K562 (cell line): ENCODE measurements around the gene PRR36. TPM values are rescaled to one million over a fixed set of nuclear protein-coding genes. Genes with fewer than 3 reads are reported as not detected.

Experiments used
- ATAC-seq: fragments of 200-7000 bp; cut with Tn5 transposase; 3 replicates; pipeline ENCODE4 v1.9.1; 2020; ENCODE audit warnings: moderate library complexity
- BruUV-seq: library from RNA; stranded (reverse); fragments of 400-500 nt; replicated peaks from 2 replicates; lab custom pipeline; 2021; lab: Mats Ljungman, UMichigan
- CTCF ChIA-PET: fragments of 300-600 bp; formaldehyde crosslinking; extraction: SDS; loops from one replicate; lab custom pipeline; 2021; ENCODE audit warnings: low intra/inter-chr PET ratio; lab: Yijun Ruan, JAX
- POLR2A ChIA-PET: fragments of 300-600, 350-650 bp; sonication (Branson Sonifier 250); formaldehyde crosslinking; extraction: SDS; loops from one replicate; lab custom pipeline; 2021; ENCODE audit warnings: antibody characterized with exemption, inconsistent platforms; lab: Yijun Ruan, JAX
- DNase-seq, 4 experiments: peaks; one replicate each; pipeline versions ENCODE4 v3.0.0 to v3.0.0-alpha.2; 2011 to 2018; ENCODE audit warnings: low spot score in 3 of 4, mixed read lengths in 3 of 4; ENCODE audit errors: extremely low read depth in 1 of 4
- FAIRE-seq: peaks from 2 replicates; lab custom pipeline; 2011; peaks lifted over from hg19 to GRCh38; lab: Jason Lieb, UNC
- H2AFZ ChIP-seq: 2 replicates; pipeline ENCODE4 v1.6.0; 2011; ENCODE audit warnings: low read depth, low read length, control low read depth, inconsistent platforms
- H3K27ac ChIP-seq: fragments of 200-600 bp; 3 replicates; pipeline ENCODE4 v1.8.0; 2011; ENCODE audit warnings: low read depth, mild to moderate bottlenecking, control low read depth, inconsistent platforms, low read length, moderate library complexity, mixed read lengths; ENCODE audit errors: extremely low read depth
- H3K27me3 ChIP-seq, 2 experiments: fragments of 300-600 bp in 1 of 2; 2 replicates in 1 of 2; 3 replicates in 1 of 2; pipeline versions ENCODE4 v1.6.0 to v1.8.0; 2011; ENCODE audit warnings: inconsistent platforms in 2 of 2, low read length in 2 of 2, mild to moderate bottlenecking in 1 of 2, mixed read lengths in 1 of 2, moderate library complexity in 1 of 2; ENCODE audit not compliant: control insufficient read depth in 2 of 2, insufficient read depth in 2 of 2
- H3K36me3 ChIP-seq: fragments of 300-600 bp; 3 replicates; pipeline ENCODE4 v1.8.0; 2011; ENCODE audit warnings: mild to moderate bottlenecking, low read length, inconsistent platforms; ENCODE audit not compliant: control insufficient read depth, insufficient read depth
- H3K4me1 ChIP-seq, 2 experiments: fragments of 200-600 bp in 1 of 2; replicated peaks in 1 of 2; 2 replicates in 1 of 2; 3 replicates in 1 of 2; pipeline versions ENCODE4 v1.5.1 to v1.8.0; 2011; ENCODE audit warnings: inconsistent platforms in 2 of 2, low read length in 2 of 2, mild to moderate bottlenecking in 1 of 2, mixed read lengths in 1 of 2, moderate library complexity in 1 of 2; ENCODE audit not compliant: control insufficient read depth in 2 of 2, insufficient read depth in 2 of 2
- H3K4me2 ChIP-seq: 2 replicates; pipeline ENCODE4 v1.6.1; 2011; ENCODE audit warnings: low read length, control low read depth, inconsistent platforms, mixed read lengths; ENCODE audit not compliant: insufficient read depth
- H3K4me3 ChIP-seq: fragments of 200-600 bp; sonication (generic), shearing (Covaris generic); 2 replicates; pipeline ENCODE4 v1.5.1; 2016; ENCODE audit warnings: control low read depth, inconsistent platforms
- H3K79me2 ChIP-seq: fragments of 200-600 bp; 3 replicates; pipeline ENCODE4 v1.8.0; 2011; ENCODE audit warnings: low read length, inconsistent platforms; ENCODE audit not compliant: control insufficient read depth, insufficient read depth
- H3K9ac ChIP-seq, 2 experiments: 2 replicates each; pipeline versions ENCODE4 v1.6.0 to v1.6.1; 2011; ENCODE audit warnings: low read depth in 2 of 2, low read length in 2 of 2, control low read depth in 1 of 2, inconsistent platforms in 1 of 2, mild to moderate bottlenecking in 1 of 2, mixed read lengths in 1 of 2; ENCODE audit not compliant: insufficient read depth in 1 of 2
- H3K9me1 ChIP-seq: one replicate; pipeline ENCODE4 v1.6.0; 2011; ENCODE audit warnings: inconsistent platforms, mild to moderate bottlenecking, low read length, moderate library complexity; ENCODE audit not compliant: control insufficient read depth, insufficient read depth
- H3K9me3 ChIP-seq: replicated peaks from 2 replicates; pipeline ENCODE4 v1.5.1; 2011; ENCODE audit warnings: low read depth, low read length, inconsistent platforms; ENCODE audit not compliant: control insufficient read depth, insufficient read depth
- H4K20me1 ChIP-seq: replicated peaks from 2 replicates; pipeline ENCODE4 v1.6.1; 2011; ENCODE audit warnings: low read length, inconsistent platforms, mixed read lengths; ENCODE audit not compliant: control insufficient read depth, insufficient read depth
- CREB1 ChIP-seq, 2 experiments: sonication (generic) in 1 of 2; formaldehyde crosslinking in 1 of 2; IDR thresholded peaks; 2 replicates each; pipeline versions ENCODE4 v1.6.1 to v1.8.0; 2012 to 2022; ENCODE audit warnings: inconsistent platforms in 1 of 2, mild to moderate bottlenecking in 1 of 2, missing genetic modification reagents in 1 of 2, moderate library complexity in 1 of 2
- HINFP ChIP-seq: fragments of 450-650 bp; conservative IDR thresholded peaks from 2 replicates; pipeline ENCODE4 v1.6.1; 2016; ENCODE audit warnings: missing genetic modification characterization, low read depth, mild to moderate bottlenecking, control low read depth, missing compliant biosample characterization
- KLF1 ChIP-seq: fragments of 450-650 bp; IDR thresholded peaks from 2 replicates; pipeline ENCODE4 v1.6.1; 2016; ENCODE audit warnings: missing genetic modification characterization, missing compliant biosample characterization
- NR2F6 ChIP-seq: fragments of 450-650 bp; formaldehyde crosslinking; IDR thresholded peaks from 2 replicates; pipeline ENCODE4 v1.4.0; 2020; ENCODE audit warnings: mild to moderate bottlenecking
- POLR2G ChIP-seq: fragments of 200-400 bp; formaldehyde crosslinking; IDR thresholded peaks from 2 replicates; pipeline ENCODE4 v1.6.1; 2017; ENCODE audit warnings: low read depth, mild to moderate bottlenecking, antibody characterized with exemption, low read length, moderate library complexity
- SRSF1 ChIP-seq: fragments of 200-400 bp; formaldehyde crosslinking; IDR thresholded peaks from 2 replicates; pipeline ENCODE4 v1.6.1; 2017; ENCODE audit warnings: mild to moderate bottlenecking, low read depth, low read length, moderate library complexity
- ZC3H11A ChIP-seq: IDR thresholded peaks from 2 replicates; pipeline ENCODE4 v1.6.1; 2012; ENCODE audit warnings: low read depth, low read length, improper control_type of control experiment
- ZNF512 ChIP-seq: IDR thresholded peaks from 2 replicates; pipeline ENCODE4 v1.6.1; 2016; ENCODE audit warnings: missing genetic modification characterization, missing compliant biosample characterization
- ZNF57 ChIP-seq: fragments of 450-650 bp; formaldehyde crosslinking; IDR thresholded peaks from 2 replicates; pipeline ENCODE4 v1.4.0; 2020; ENCODE audit warnings: mild to moderate bottlenecking, moderate library complexity
- ZNF583 ChIP-seq: fragments of 250-450 bp; sonication (Bioruptor Pico); IDR thresholded peaks from 2 replicates; pipeline ENCODE4 v1.4.0; 2020
- ZNF589 ChIP-seq: fragments of 200-800 bp; sonication (Bioruptor generic); IDR thresholded peaks from 2 replicates; pipeline ENCODE4 v1.6.1; 2016; ENCODE audit warnings: low read depth, missing genetic modification characterization, missing compliant biosample characterization
- ZNF766 ChIP-seq: fragments of 200-800 bp; sonication (Bioruptor generic); conservative IDR thresholded peaks from 2 replicates; pipeline ENCODE4 v1.6.1; 2016; ENCODE audit warnings: missing genetic modification characterization, missing compliant biosample characterization
- ZNF780A ChIP-seq: fragments of 250-450 bp; sonication (Bioruptor Pico); IDR thresholded peaks from 2 replicates; pipeline ENCODE4 v1.5.0; 2021; ENCODE audit warnings: mild to moderate bottlenecking
- WGBS: fragments of 100-300 bp; shearing (Covaris generic); methylation state at CpG from one replicate; pipeline ENCODE4 v1.1.6; 2016; ENCODE audit warnings: low coverage, mixed read lengths; ENCODE audit not compliant: insufficient coverage; ENCODE audit errors: missing lambda C conversion rate; 5-methylcytosine and 5-hydroxymethylcytosine counted together
- in situ Hi-C: fragments of 300-500 bp; cut with MboI; formaldehyde crosslinking; loops from 4 replicates; pipeline ENCODE4 v1.15.0; 2018; ENCODE audit warnings: inconsistent platforms, mixed read lengths
- intact Hi-C: fragments of 100-400 bp; cut with micrococcal nuclease; formaldehyde crosslinking; loops from 2 replicates; pipeline ENCODE4 v1.14.2; 2022
- polyA plus RNA-seq, 8 experiments: library from polyadenylated mRNA; depleted of rRNA in 4 of 8; stranded (reverse) in 5 of 8; unstranded in 3 of 8; fragments of >200 nt; fragmentation: Nextera tagmentation in 2 of 8; fragmentation: Illumina TruSeq in 1 of 8; extraction: Ambion mirVana in 2 of 8; extraction: Trizol in 1 of 8; gene quantifications; 2 replicates each; pipeline versions ENCODE4 v1.2.1 to v1.2.3, GENCODE V29; 2011 to 2014; ENCODE audit warnings: inconsistent platforms in 1 of 8, missing spikeins in 1 of 8
- total RNA-seq, 7 experiments: library from RNA; depleted of rRNA in 6 of 7; stranded (reverse); fragments of >200 nt in 6 of 7; fragmentation: Illumina TruSeq in 2 of 7; extraction: Trizol in 2 of 7; gene quantifications; 2 replicates each; pipeline versions ENCODE4 v1.2.1 to v1.2.3, GENCODE V29; 2011 to 2021; ENCODE audit warnings: low replicate concordance in 1 of 7
- TF ChIP-seq, protein P1 (sequence below): sonication (generic); formaldehyde crosslinking; IDR thresholded peaks from 2 replicates; pipeline ENCODE4 v1.8.1; 2023; ENCODE audit warnings: mild to moderate bottlenecking, missing genetic modification reagents, moderate library complexity

The PRR36 gene
- total and polyA plus RNA-seq, 9 of the 15 experiments (the other 6 are each of a cell fraction or from before 2014, with no cell fraction given): 0.05 to 0.42 (median 0.06) TPM; not detected in 6

DNA sequence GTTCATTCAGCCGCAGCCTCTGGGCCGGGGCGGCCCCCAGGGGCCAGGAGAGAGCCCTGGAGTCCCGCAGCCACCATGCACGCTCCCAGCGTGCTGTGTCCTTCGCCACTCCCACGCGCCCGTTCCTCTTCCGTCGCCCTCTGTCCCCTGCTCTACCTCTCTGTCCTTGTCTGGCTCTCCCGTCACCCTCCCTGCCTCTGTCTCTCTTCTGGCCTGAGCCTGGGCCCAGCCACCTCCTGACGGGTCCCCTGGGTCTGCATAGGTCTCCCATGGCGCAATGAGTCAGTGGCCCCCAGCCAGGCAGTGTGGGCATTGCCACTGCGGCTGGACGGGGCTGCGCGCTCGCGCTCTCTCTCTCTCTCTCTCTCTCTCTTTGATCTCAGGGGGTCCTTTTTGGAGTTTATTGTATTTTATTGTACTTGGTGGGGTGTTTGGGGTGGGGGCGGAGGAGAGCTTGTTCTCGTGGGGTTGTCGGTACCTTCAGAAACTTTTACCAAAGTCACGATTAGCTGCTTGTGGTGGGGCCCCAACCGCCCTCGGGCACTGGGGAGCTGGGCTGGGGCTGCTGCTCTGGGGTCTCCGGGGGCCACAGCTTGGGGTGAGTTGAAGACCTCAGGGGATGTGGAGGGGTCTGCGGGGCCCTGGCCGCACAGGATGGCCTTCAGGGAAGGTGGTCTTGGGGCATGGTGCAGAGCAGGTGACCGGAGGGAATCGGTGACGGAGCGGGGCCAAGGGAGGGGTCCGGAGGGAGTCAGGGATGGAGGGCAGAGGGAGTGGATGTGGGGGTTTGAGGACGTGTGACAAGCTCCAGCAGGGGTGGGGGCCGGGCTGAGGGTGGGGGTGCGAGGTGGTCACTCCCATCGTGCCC lies 38.7 kb upstream of the PRR36 start (continued):
- no peak for TF ChIP-seq KLF1 (tag)

DNA sequence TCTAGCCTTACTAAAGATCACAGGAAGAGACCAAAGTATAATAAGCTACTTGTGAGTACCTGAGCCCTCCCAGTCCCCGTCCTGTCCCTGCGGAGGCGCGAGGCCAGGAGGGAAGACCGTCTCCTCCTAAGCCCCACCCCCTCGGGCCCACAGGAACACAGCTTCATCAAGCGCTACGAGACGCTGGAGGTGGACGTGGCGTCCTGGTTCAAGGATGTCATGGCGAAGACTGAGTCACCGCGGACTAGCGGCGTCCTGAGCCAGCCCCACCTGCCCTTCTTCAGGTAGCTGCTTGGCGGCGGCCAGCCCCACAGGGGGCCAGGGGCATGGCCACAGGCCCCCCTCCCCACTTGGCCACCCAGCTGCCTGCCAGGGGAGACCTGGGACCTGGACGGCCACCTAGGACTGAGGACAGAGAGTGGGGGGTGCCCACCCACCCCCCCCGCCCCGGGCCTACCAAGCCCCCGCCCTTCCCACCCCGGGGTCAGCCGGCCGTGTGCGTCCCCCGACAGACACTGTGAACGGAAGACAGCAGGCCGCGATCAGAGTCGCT lies 38.0 kb upstream of the PRR36 start:
- Histone ChIP-seq H3K79me2 (peaks cover 14% of the 10 kb centered on the region), H3K27me3 (no peaks in the 10 kb centered on the region), H3K9me1 (no peaks in the 10 kb centered on the region), H3K36me3 (peaks cover 42% of the 10 kb centered on the region; the same call in 1 of the 3 replicates), H3K4me3 (no peak overlapping the region), H3K9ac (no peak overlapping the region; a peak in 1 of 4 replicates), H3K4me1 (peaks cover 0 to 81% of the 10 kb centered on the region in 2 experiments; a peak in 3 of 5 replicates), H3K9me3 (no peaks in the 10 kb centered on the region), H3K4me2 (no peak overlapping the region), H2AFZ (no peak overlapping the region), H4K20me1 (no peaks in the 10 kb centered on the region), H3K27ac (no peak overlapping the region)
- BruUV-seq: no TSS peak
- POLR2A ChIA-PET: interaction anchor here (0.8 to 2.1 kb wide), 3 partner anchors 8 to 43 kb away, joined by 3 to 13 read pairs (median 7); partner anchors contain the start of gene SNAPC2
- CTCF ChIA-PET: no interaction called here
- 92% methylated on average over 22 of the region's 31 CpGs for WGBS
- ATAC-seq (no peak), FAIRE-seq (no peak), DNase-seq (no peak)
- intact Hi-C loops: no loop called here
- in situ Hi-C loops: no loop called here
- TF ChIP-seq ZNF57 (CRISPR knock-in tag): no peak
- TF ChIP-seq ZNF766 (CRISPR knock-in tag): no peak
- TF ChIP-seq POLR2G: peak; percentile 53; the same call in 1 of the 2 replicates
- no peak for TF ChIP-seq ZNF589
- no peak for TF ChIP-seq ZNF583
- TF ChIP-seq, protein P1, sequence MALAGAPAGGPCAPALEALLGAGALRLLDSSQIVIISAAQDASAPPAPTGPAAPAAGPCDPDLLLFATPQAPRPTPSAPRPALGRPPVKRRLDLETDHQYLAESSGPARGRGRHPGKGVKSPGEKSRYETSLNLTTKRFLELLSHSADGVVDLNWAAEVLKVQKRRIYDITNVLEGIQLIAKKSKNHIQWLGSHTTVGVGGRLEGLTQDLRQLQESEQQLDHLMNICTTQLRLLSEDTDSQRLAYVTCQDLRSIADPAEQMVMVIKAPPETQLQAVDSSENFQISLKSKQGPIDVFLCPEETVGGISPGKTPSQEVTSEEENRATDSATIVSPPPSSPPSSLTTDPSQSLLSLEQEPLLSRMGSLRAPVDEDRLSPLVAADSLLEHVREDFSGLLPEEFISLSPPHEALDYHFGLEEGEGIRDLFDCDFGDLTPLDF (CRISPR knock-in tag): no peak
- no peak for TF ChIP-seq ZC3H11A
- TF ChIP-seq CREB1 (IDR thresholded peaks at IDR 0.05): no peak
- no peak for TF ChIP-seq CREB1 (CRISPR knock-in tag; IDR thresholded peaks at IDR 0.05)
- TF ChIP-seq ZNF780A (CRISPR knock-in tag): no peak
- no peak for TF ChIP-seq SRSF1
- no peak for TF ChIP-seq ZNF512 (tag)
- no peak for TF ChIP-seq HINFP (tag)
- no peak for TF ChIP-seq NR2F6 (CRISPR knock-in tag)
